ENCODE data around the gene KLLN. TPM values are rescaled to one million over a fixed set of nuclear protein-coding genes. Genes with fewer than 3 reads are reported as not detected.

KLLN gene
- total RNA-seq, 1 donor from 2014 or later: 2.2 TPM

DNA sequence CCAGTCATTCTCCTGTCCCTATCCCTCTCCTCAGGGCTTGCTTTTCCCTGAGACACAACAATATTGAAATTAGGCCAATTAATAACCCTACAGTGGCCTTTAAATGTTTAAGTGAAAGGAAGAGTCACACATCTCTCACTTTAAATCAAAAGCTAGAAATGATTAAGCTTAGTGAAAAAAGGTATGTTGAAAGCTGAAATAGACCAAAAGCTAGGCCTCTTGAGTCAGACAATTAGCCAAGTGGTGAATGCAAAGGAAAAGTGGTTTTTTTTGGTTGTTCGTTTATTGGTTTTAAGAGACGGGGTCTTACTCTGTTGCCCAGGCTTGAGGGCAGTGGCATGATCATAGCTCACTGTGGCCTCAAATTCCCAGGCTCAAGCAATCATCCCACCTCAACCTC is 35.7 kb downstream of the KLLN start:
- Mint-ChIP-seq H3K36me3 (no peaks in the 10 kb centered on the region), H3K27ac (no peak overlapping the region)
- TF ChIP-seq, protein P1, sequence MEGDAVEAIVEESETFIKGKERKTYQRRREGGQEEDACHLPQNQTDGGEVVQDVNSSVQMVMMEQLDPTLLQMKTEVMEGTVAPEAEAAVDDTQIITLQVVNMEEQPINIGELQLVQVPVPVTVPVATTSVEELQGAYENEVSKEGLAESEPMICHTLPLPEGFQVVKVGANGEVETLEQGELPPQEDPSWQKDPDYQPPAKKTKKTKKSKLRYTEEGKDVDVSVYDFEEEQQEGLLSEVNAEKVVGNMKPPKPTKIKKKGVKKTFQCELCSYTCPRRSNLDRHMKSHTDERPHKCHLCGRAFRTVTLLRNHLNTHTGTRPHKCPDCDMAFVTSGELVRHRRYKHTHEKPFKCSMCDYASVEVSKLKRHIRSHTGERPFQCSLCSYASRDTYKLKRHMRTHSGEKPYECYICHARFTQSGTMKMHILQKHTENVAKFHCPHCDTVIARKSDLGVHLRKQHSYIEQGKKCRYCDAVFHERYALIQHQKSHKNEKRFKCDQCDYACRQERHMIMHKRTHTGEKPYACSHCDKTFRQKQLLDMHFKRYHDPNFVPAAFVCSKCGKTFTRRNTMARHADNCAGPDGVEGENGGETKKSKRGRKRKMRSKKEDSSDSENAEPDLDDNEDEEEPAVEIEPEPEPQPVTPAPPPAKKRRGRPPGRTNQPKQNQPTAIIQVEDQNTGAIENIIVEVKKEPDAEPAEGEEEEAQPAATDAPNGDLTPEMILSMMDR (conservative IDR thresholded peaks at IDR 0.05): no peak

DNA sequence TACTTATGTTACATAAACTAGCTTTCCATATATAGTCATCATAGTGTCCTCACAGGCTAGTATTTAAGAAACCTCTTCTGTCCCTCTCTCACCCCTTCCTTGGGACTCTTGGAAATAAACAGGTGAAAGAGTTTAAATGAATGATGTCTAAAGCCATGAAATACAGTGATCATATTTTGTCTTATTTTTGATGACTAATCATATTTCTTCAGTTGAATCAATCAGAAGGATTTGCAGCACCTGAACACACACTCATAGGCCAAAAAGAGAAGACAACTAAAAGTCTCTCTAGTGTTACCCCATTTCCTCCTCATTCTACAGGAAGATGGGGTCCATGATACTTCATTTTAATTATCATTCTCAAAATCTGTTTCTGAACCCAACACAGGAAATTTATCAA is 36.7 kb downstream of the KLLN start:
- Mint-ChIP-seq H3K27me3 (no peaks in the 10 kb centered on the region), H3K36me3 (no peaks in the 10 kb centered on the region), H3K27ac (no peak overlapping the region), H3K9me3 (no peaks in the 10 kb centered on the region), H3K4me3 (no peak overlapping the region), H3K4me1 (ENCODE audit: unreplicated experiment) (no peaks in the 10 kb centered on the region)
- DNase-seq (ENCODE audit: extremely low spot score, unreplicated experiment): no peak
- TF ChIP-seq, protein P1 (conservative IDR thresholded peaks at IDR 0.05): no peak

More for the DNA sequence above, 35.7 kb downstream of the KLLN start:
- H3K4me1 Mint-ChIP-seq (ENCODE audit: unreplicated experiment): no peaks in the 10 kb centered on the region
- no peaks in the 10 kb centered on the region for H3K9me3 Mint-ChIP-seq
- no peaks in the 10 kb centered on the region for H3K27me3 Mint-ChIP-seq
- no peak for DNase-seq (ENCODE audit: extremely low spot score, unreplicated experiment)
- H3K4me3 Mint-ChIP-seq: no peak overlapping the region

DNA sequence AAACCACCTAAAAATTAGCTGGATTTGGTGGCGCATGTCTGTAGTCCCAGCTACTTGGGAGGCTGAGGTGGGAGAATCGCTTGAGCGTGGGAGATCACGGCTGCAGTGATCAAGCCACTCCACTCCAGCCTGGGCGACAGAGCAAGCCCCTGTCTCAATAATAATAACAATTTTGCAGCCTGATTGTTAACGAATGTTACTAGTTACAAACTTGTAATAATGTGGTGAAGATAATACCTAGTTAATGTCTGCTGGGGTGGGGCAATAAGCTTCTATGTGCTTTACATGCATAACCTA is 44.1 kb downstream of the KLLN start:
- peak overlapping the region; percentile 97 for H3K27ac Mint-ChIP-seq
- no peaks in the 10 kb centered on the region for H3K27me3 Mint-ChIP-seq
- TF ChIP-seq, protein P1 (conservative IDR thresholded peaks at IDR 0.05): no peak
- H3K36me3 Mint-ChIP-seq: peaks cover 9% of the 10 kb centered on the region
- H3K4me1 Mint-ChIP-seq (ENCODE audit: unreplicated experiment): peaks cover 23% of the 10 kb centered on the region
- no peaks in the 10 kb centered on the region for H3K9me3 Mint-ChIP-seq
- peak overlapping the region; percentile 75 for H3K4me3 Mint-ChIP-seq
- DNase-seq (ENCODE audit: extremely low spot score, unreplicated experiment): no peak

DNA sequence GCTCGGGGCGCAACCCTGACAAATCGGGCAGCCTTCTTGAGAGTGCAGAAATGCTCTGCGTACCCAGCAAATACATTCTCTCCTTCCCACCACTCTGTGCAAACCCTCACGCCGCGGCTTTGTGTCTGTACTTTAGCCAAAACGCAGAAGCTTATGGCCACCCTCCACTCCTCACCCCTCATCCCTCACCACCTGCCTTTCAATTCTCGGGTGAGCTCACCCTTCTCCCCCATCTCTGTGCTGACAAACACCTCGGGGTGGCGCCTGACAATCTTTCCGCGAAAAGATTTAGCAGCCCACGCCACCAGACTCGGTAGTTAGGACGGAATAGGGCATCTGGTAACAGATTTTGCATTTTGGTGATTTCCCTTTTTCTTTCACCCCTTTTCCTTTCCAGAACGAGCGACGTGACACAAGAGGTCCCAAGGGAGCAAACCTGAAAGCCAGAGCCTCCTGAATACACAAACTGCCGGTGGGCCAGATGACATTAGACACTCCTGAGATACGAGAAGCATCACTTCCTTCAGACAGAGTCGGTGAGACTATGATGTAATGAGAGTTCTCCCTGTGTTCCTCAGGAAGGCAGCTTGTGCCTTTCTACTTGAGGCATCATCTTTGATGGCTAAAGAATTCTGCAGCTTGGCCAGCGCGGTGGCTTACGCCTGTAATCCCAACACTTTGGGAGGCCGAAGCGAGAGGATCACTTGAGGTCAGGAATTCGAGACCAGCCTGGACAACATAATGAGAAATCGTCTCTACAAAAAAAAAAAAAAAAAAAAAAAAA is 44.6 kb downstream of the KLLN start:
- no peak for DNase-seq (ENCODE audit: extremely low spot score, unreplicated experiment)
- peaks cover 23% of the 10 kb centered on the region for H3K4me1 Mint-ChIP-seq (ENCODE audit: unreplicated experiment)

DNA sequence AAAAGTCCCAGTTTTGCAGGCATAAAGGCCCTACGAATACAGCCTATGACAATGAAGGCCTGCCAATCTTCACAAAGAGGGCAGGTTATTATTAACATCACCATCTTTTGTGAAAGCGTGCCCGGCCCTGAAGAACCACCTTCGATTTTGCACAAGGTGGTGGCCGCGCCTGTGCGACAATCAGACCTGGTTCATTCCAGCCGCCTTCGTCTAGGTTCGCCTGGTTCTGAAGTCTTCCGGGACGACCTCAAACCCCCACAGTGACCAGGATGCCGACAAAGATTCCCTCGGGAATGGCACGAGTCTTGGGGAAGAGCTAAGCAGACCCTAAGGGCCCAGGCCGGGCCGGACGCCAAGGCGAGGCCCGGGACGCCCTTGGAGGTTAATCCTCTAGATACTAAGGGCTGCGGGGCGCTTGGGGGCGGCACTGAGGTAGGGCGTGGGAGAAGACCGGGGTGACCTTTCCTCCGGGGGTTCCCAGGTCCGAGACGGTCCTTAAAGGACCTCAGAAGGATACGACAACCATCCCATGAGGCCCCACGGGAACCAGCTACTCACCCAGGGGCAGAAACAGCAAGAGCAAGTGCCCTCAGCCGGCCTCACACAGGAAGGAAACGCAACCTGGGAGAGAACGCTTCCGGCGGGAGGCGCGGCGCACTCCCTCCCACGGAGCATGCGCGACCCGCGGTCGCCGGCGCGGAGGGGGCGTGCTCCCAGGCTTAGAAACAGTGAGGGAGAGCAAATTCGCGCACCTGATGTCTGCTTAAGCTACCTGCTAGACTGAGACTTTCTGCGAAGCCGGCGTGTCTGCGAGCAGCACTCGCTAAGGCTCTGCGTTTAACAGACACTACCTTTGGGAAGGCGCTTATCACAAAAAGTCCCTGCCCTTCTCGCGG is 45.5 kb downstream of the KLLN start, which contains the start of gene ATAD1:
TSS of gene ATAD1 (minus strand) at position 618 of the 896 bp plus-strand sequence. CDS start 3,627 bp downstream, outside the sequence.
- Mint-ChIP-seq H3K27ac (peak within 1 kb of the TSS; percentile 97), H3K4me3 (peak within 1 kb of the TSS; percentile 96)

More for the DNA sequence above, 44.6 kb downstream of the KLLN start:
- Mint-ChIP-seq H3K36me3 (peaks cover 11% of the 10 kb centered on the region), H3K4me3 (peak overlapping the region; percentile 96), H3K9me3 (no peaks in the 10 kb centered on the region), H3K27ac (peak overlapping the region; percentile 97), H3K27me3 (no peaks in the 10 kb centered on the region)
- TF ChIP-seq, protein P1 (conservative IDR thresholded peaks at IDR 0.05): no peak

More for the DNA sequence above, 45.5 kb downstream of the KLLN start, which contains the start of gene ATAD1:
- Mint-ChIP-seq H3K36me3 (peaks cover 14% of the 10 kb centered on the region), H3K4me1 (ENCODE audit: unreplicated experiment) (peaks cover 23% of the 10 kb centered on the region), H3K27me3 (no peaks in the 10 kb centered on the region), H3K9me3 (no peaks in the 10 kb centered on the region)
- DNase-seq (ENCODE audit: extremely low spot score, unreplicated experiment): peak; percentile 87
- TF ChIP-seq, protein P1 (conservative IDR thresholded peaks at IDR 0.05): peak; percentile 35
